CD14-positive monocyte (primary cell): ENCODE measurements around the gene CARD9. TPM values are rescaled to one million over a fixed set of nuclear protein-coding genes. Genes with fewer than 3 reads are reported as not detected.

Source experiments
- DNase-seq, 3 donors: peaks; one replicate each; pipeline ENCODE4 v3.0.0-alpha.2; 2011 to 2022
- H2AFZ ChIP-seq: 2 replicates; pipeline ENCODE4 v1.6.0; 2012; ENCODE audit warnings: mild to moderate bottlenecking, low read depth, low read length, inconsistent platforms; ENCODE audit not compliant: insufficient read depth, poor library complexity, severe bottlenecking
- H3K27ac ChIP-seq, 2 donors: 1 replicate in 1 of 2; 2 replicates in 1 of 2; pipeline ENCODE4 v1.5.1; 2012 to 2013; ENCODE audit warnings: low read length in 2 of 2, control low read depth in 1 of 2, inconsistent platforms in 1 of 2, low read depth in 1 of 2, mild to moderate bottlenecking in 1 of 2
- H3K27me3 ChIP-seq, 2 donors: one replicate each; pipeline versions ENCODE4 v1.6.0 to v1.6.1; 2011 to 2013; ENCODE audit warnings: low read length in 2 of 2; ENCODE audit not compliant: control insufficient read depth in 2 of 2, insufficient read depth in 2 of 2
- H3K36me3 ChIP-seq, 2 donors: replicated peaks in 1 of 2; 1 replicate in 1 of 2; 2 replicates in 1 of 2; pipeline versions ENCODE4 v1.5.1 to v1.6.1; 2012 to 2013; ENCODE audit warnings: low read length in 2 of 2, control low read depth in 1 of 2, inconsistent platforms in 1 of 2, mild to moderate bottlenecking in 1 of 2; ENCODE audit not compliant: insufficient read depth in 2 of 2, control insufficient read depth in 1 of 2
- H3K4me1 ChIP-seq, 2 donors: 1 replicate in 1 of 2; 2 replicates in 1 of 2; pipeline versions ENCODE4 v1.5.1 to v1.6.1; 2012 to 2013; ENCODE audit warnings: low read length in 2 of 2, control low read depth in 1 of 2, inconsistent platforms in 1 of 2, mild to moderate bottlenecking in 1 of 2, moderate library complexity in 1 of 2; ENCODE audit not compliant: insufficient read depth in 2 of 2, control insufficient read depth in 1 of 2
- H3K4me2 ChIP-seq: replicated peaks from 2 replicates; pipeline ENCODE3; 2012; ENCODE audit warnings: low read length, moderate library complexity, mild to moderate bottlenecking; ENCODE audit not compliant: poor library complexity, severe bottlenecking; ENCODE audit errors: extremely low read depth
- H3K4me3 ChIP-seq, 3 experiments: fragments of 200-600 bp in 1 of 3; sonication (generic) in 1 of 3; replicated peaks in 1 of 3; 1 replicate in 2 of 3; 2 replicates in 1 of 3; pipeline ENCODE4 v1.5.1; 2011 to 2013; ENCODE audit warnings: low read length in 3 of 3, mild to moderate bottlenecking in 3 of 3, control low read depth in 2 of 3, low read depth in 2 of 3, inconsistent platforms in 1 of 3, moderate library complexity in 1 of 3
- H3K79me2 ChIP-seq: 2 replicates; pipeline ENCODE4 v1.6.0; 2012; ENCODE audit warnings: mild to moderate bottlenecking, control low read depth, inconsistent platforms, low read length, moderate library complexity; ENCODE audit not compliant: insufficient read depth
- H3K9ac ChIP-seq: 2 replicates; pipeline ENCODE4 v1.6.0; 2017; ENCODE audit warnings: low read length, mild to moderate bottlenecking; ENCODE audit not compliant: insufficient read depth, poor library complexity, severe bottlenecking
- H3K9me3 ChIP-seq, 2 donors: replicated peaks in 1 of 2; 1 replicate in 1 of 2; 2 replicates in 1 of 2; pipeline versions ENCODE4 v1.5.1 to v1.6.1; 2012 to 2013; ENCODE audit warnings: low read length in 2 of 2, control low read depth in 1 of 2; ENCODE audit not compliant: control insufficient read depth in 1 of 2, insufficient read depth in 1 of 2
- H4K20me1 ChIP-seq: 2 replicates; pipeline ENCODE4 v1.6.0; 2012; ENCODE audit warnings: mild to moderate bottlenecking, low read length, control low read depth, moderate library complexity; ENCODE audit not compliant: insufficient read depth
- H3K27ac Mint-ChIP-seq, 7 donors: one replicate each; pipeline ENCODE4 v1.8.0; 2020; ENCODE audit warnings: mild to moderate bottlenecking in 7 of 7, mixed read lengths in 7 of 7, moderate library complexity in 6 of 7, inconsistent platforms in 2 of 7
- H3K27me3 Mint-ChIP-seq, 3 donors: one replicate each; pipeline ENCODE4 v1.8.0; 2021 to 2022; ENCODE audit warnings: low read depth in 3 of 3, mild to moderate bottlenecking in 3 of 3, mixed read lengths in 3 of 3, moderate library complexity in 3 of 3, inconsistent platforms in 1 of 3
- H3K36me3 Mint-ChIP-seq, 2 donors: one replicate each; pipeline ENCODE4 v1.8.0; 2020; ENCODE audit warnings: mixed read lengths in 2 of 2, inconsistent platforms in 1 of 2, mild to moderate bottlenecking in 1 of 2
- H3K4me1 Mint-ChIP-seq: one replicate; pipeline ENCODE4 v1.8.0; 2020; ENCODE audit warnings: mild to moderate bottlenecking, mixed read lengths
- H3K4me3 Mint-ChIP-seq, 2 donors: one replicate each; pipeline ENCODE4 v1.8.0; 2020; ENCODE audit warnings: mild to moderate bottlenecking in 2 of 2, mixed read lengths in 2 of 2, moderate library complexity in 1 of 2
- H3K9me3 Mint-ChIP-seq, 7 donors: one replicate each; pipeline ENCODE4 v1.8.0; 2020 to 2022; ENCODE audit warnings: mixed read lengths in 7 of 7, mild to moderate bottlenecking in 6 of 7, moderate library complexity in 6 of 7, inconsistent platforms in 2 of 7
- WGBS: methylation state at CpG from one replicate; pipeline ENCODE4 v1.1.5; 2013; ENCODE audit warnings: missing lambda C conversion rate; ENCODE audit not compliant: insufficient coverage; 5-methylcytosine and 5-hydroxymethylcytosine counted together
- intact Hi-C, 2 donors: fragments of 100-400 bp; cut with micrococcal nuclease; formaldehyde crosslinking; loops; one replicate each; pipeline versions ENCODE4 v1.15.0 to v1.15.1; 2023
- polyA plus RNA-seq, 3 donors: library from polyadenylated mRNA; depleted of rRNA in 1 of 3; unstranded in 2 of 3; stranded (reverse) in 1 of 3; fragments of 300-500 nt in 2 of 3; fragments of >200 nt in 1 of 3; fragmentation: Illumina TruSeq in 2 of 3; gene quantifications; 1 replicate in 2 of 3; 2 replicates in 1 of 3; pipeline ENCODE4 v1.2.3, GENCODE V29; 2012 to 2021
- TF ChIP-seq, protein P1 (sequence below): fragments of 200-600 bp; IDR thresholded peaks from one replicate; pipeline ENCODE4 v1.8.0; 2022; ENCODE audit warnings: antibody characterized with exemption, mild to moderate bottlenecking

The CARD9 gene
- polyA plus RNA-seq, 3 donors = 34.3 to 108 (median 41.4) TPM

DNA sequence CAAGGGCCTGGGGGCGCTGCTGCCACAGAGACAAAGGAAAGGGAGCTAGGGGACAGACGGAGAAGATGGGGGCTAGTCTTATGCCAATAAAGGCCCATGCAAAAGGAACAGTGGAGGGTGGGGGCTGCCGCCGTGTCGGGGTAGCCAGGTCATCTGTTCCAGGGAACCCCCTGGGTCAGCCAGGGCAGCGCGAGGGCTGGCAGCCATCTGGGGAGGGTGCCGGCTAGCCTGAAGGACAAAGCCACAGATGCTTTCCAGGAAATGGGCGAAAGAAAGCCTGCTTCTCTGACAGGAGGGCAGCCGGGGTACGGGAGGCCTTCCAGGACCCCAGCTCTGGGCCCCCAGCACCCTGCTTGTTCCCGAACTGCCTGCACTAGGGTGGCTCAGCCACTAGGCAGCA, 1.6 kb upstream of the CARD9 start:
- Mint-ChIP-seq H3K4me1 (peaks cover 27% of the 10 kb centered on the region), H3K4me3 (no peak overlapping the region), H3K9me3 (no peaks in the 10 kb centered on the region), H3K27me3 (no peaks in the 10 kb centered on the region), H3K27ac (no peak overlapping the region), H3K36me3 (peaks cover 7 to 28% of the 10 kb centered on the region in 2 donors)
- Histone ChIP-seq H3K27me3 (no peaks in the 10 kb centered on the region), H3K4me2 (no peak overlapping the region), H3K4me3 (no peak overlapping the region), H4K20me1 (peaks cover 24% of the 10 kb centered on the region), H3K79me2 (peaks cover 25% of the 10 kb centered on the region), H3K9ac (no peak overlapping the region), H3K9me3 (no peaks in the 10 kb centered on the region), H3K27ac (no peak overlapping the region), H2AFZ (no peak overlapping the region), H3K36me3 (peaks cover 32 to 39% of the 10 kb centered on the region in 2 donors), H3K4me1 (peaks cover 38 to 49% of the 10 kb centered on the region in 2 donors)
- intact Hi-C loops = no loop called here
- DNase-seq = no peak
- TF ChIP-seq, protein P1, sequence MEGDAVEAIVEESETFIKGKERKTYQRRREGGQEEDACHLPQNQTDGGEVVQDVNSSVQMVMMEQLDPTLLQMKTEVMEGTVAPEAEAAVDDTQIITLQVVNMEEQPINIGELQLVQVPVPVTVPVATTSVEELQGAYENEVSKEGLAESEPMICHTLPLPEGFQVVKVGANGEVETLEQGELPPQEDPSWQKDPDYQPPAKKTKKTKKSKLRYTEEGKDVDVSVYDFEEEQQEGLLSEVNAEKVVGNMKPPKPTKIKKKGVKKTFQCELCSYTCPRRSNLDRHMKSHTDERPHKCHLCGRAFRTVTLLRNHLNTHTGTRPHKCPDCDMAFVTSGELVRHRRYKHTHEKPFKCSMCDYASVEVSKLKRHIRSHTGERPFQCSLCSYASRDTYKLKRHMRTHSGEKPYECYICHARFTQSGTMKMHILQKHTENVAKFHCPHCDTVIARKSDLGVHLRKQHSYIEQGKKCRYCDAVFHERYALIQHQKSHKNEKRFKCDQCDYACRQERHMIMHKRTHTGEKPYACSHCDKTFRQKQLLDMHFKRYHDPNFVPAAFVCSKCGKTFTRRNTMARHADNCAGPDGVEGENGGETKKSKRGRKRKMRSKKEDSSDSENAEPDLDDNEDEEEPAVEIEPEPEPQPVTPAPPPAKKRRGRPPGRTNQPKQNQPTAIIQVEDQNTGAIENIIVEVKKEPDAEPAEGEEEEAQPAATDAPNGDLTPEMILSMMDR = no peak
- 91% methylated on average over 12 of the region's 12 CpGs for WGBS

- no peaks in the 10 kb centered on the region for H3K27me3 ChIP-seq
- H3K27ac Mint-ChIP-seq = peak overlapping the region in 3 of 7 donors; percentile 33 to 85 (median 76)
- peak overlapping the region; percentile 71 for H3K9ac ChIP-seq
- H3K27ac ChIP-seq = peak overlapping the region; percentile 45 to 75
- no peak for DNase-seq
- no peaks in the 10 kb centered on the region for H3K9me3 ChIP-seq
- peaks cover 25% of the 10 kb centered on the region for H3K79me2 ChIP-seq
- H3K27me3 Mint-ChIP-seq = no peaks in the 10 kb centered on the region
- peak overlapping the region in 2 of 3 experiments; percentile 67 to 88 for H3K4me3 ChIP-seq
- peaks cover 27% of the 10 kb centered on the region for H3K4me1 Mint-ChIP-seq
- peak overlapping the region; percentile 80 for H2AFZ ChIP-seq
- no peak overlapping the region for H3K4me3 Mint-ChIP-seq
- H3K36me3 Mint-ChIP-seq = peaks cover 14 to 33% of the 10 kb centered on the region in 2 donors
- intact Hi-C loops = no loop called here
- TF ChIP-seq, protein P1 = no peak
- no peaks in the 10 kb centered on the region for H3K9me3 Mint-ChIP-seq
- 96% methylated on average over 12 of the region's 14 CpGs for WGBS
- H3K36me3 ChIP-seq = peaks cover 32 to 39% of the 10 kb centered on the region in 2 donors
- peaks cover 38 to 49% of the 10 kb centered on the region in 2 donors for H3K4me1 ChIP-seq
- H3K4me2 ChIP-seq = peak overlapping the region; percentile 98
- peaks cover 32% of the 10 kb centered on the region for H4K20me1 ChIP-seq
These were observed 710 bp upstream of the CARD9 start for GRCh38 chr9:136374183-136374575.
